Neural crest cell (in vitro differentiated cells): ENCODE results near the gene IP6K3. TPM values are rescaled to one million over a fixed set of nuclear protein-coding genes. Genes with fewer than 3 reads are reported as not detected.

Experiments used
- DNase-seq: peaks from one replicate; pipeline ENCODE4 v3.0.0; 2021; ENCODE audit warnings: low read depth, mixed read lengths, low spot score
- H3K27ac Mint-ChIP-seq: one replicate; pipeline ENCODE4 v1.8.0; 2021; ENCODE audit warnings: mild to moderate bottlenecking, mixed read lengths; ENCODE audit not compliant: unreplicated experiment
- H3K27me3 Mint-ChIP-seq: 2 replicates; pipeline ENCODE4 v1.8.0; 2021; ENCODE audit warnings: low read depth, mild to moderate bottlenecking, mixed read lengths
- H3K36me3 Mint-ChIP-seq: 2 replicates; pipeline ENCODE4 v1.8.0; 2021; ENCODE audit warnings: low read depth, mild to moderate bottlenecking, mixed read lengths
- H3K4me1 Mint-ChIP-seq: 2 replicates; pipeline ENCODE4 v1.8.0; 2021; ENCODE audit warnings: mixed read lengths
- H3K4me3 Mint-ChIP-seq: one replicate; pipeline ENCODE4 v1.8.0; 2021; ENCODE audit warnings: mild to moderate bottlenecking, mixed read lengths
- H3K9me3 Mint-ChIP-seq: 2 replicates; pipeline ENCODE4 v1.8.0; 2021; ENCODE audit warnings: mixed read lengths
- total RNA-seq: library from RNA; stranded (reverse); gene quantifications from 2 replicates; pipeline ENCODE4 v1.2.1, GENCODE V29; 2021
- TF ChIP-seq, protein P1 (sequence below): fragments of 200-600 bp; sonication (generic); conservative IDR thresholded peaks from 2 replicates; pipeline ENCODE4 v1.5.0; 2021; ENCODE audit warnings: antibody characterized with exemption, mild to moderate bottlenecking

Gene IP6K3
- total RNA-seq, 1 donor from 2014 or later, result 0.72 TPM

DNA sequence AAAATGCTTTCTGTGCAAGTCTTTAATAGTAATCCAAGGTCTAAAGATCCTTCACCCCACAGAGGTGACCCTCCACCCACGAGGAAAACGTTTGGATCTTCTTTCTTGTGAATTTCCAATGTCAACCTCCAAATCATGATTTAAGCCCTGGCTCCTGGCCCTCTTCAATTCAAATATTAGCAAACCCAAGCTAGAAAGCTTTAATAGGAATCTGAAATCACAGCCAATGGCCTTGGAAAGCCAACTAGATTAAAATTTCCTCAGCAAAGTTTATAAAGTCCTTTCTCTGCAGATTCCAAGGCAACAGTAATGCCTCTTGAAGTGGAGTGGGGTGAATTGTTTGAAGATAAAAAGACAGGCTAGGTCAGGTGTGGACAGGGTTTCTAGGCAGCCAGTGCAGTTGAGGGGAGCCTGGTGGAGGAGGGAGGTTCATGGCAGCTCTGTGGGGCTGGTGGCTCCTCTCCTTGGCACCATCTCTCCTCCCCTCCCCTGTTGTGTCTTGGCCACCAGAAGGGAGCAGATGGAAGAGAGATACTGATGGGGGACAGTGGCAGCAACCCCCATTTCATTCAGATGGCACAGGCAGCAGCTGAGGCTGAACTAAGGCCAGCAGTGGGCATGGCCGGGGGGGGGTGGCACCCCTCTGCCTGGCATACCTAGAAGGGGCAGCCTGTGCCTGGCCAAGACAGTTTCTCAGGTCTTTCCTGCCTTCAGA lies 23.2 kb downstream of the IP6K3 start:
- no peaks in the 10 kb centered on the region for H3K36me3 Mint-ChIP-seq
- peaks cover 6% of the 10 kb centered on the region for H3K27me3 Mint-ChIP-seq
- H3K4me1 Mint-ChIP-seq, result peaks cover 2% of the 10 kb centered on the region
- no peak overlapping the region for H3K27ac Mint-ChIP-seq
- H3K4me3 Mint-ChIP-seq, result no peak overlapping the region
- no peaks in the 10 kb centered on the region for H3K9me3 Mint-ChIP-seq
- no peak for DNase-seq
- TF ChIP-seq, protein P1, sequence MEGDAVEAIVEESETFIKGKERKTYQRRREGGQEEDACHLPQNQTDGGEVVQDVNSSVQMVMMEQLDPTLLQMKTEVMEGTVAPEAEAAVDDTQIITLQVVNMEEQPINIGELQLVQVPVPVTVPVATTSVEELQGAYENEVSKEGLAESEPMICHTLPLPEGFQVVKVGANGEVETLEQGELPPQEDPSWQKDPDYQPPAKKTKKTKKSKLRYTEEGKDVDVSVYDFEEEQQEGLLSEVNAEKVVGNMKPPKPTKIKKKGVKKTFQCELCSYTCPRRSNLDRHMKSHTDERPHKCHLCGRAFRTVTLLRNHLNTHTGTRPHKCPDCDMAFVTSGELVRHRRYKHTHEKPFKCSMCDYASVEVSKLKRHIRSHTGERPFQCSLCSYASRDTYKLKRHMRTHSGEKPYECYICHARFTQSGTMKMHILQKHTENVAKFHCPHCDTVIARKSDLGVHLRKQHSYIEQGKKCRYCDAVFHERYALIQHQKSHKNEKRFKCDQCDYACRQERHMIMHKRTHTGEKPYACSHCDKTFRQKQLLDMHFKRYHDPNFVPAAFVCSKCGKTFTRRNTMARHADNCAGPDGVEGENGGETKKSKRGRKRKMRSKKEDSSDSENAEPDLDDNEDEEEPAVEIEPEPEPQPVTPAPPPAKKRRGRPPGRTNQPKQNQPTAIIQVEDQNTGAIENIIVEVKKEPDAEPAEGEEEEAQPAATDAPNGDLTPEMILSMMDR, result no peak

DNA sequence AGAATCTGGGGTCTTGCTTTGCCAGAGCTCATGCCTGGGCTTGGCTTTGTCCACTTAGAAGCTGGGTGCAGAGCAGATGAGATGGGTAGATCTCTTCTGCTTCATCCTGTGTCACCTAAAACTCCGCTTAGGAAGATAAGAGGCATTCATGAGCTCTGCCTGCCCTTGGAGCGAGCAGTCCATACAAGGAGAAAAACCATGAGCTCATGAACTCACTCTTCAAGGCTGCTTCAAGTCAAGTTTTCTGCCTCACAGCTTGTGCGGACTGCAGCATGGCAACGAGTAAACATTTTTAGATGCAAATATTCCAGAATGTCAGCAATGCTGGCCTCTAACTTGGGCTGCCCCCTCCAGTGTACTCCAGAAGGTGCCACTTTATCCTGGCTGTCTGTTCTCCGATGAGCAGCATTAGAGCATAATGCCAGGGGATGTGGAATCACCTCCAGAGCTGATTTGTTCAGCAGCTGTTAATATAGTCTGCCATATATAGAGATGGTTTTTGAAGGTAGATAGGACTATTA lies 24.5 kb downstream of the IP6K3 start:
- Mint-ChIP-seq H3K4me3 (no peak overlapping the region), H3K9me3 (no peaks in the 10 kb centered on the region), H3K27ac (no peak overlapping the region), H3K36me3 (no peaks in the 10 kb centered on the region), H3K4me1 (no peaks in the 10 kb centered on the region), H3K27me3 (peaks cover 6% of the 10 kb centered on the region)
- no peak for DNase-seq
- TF ChIP-seq, protein P1, result no peak

DNA sequence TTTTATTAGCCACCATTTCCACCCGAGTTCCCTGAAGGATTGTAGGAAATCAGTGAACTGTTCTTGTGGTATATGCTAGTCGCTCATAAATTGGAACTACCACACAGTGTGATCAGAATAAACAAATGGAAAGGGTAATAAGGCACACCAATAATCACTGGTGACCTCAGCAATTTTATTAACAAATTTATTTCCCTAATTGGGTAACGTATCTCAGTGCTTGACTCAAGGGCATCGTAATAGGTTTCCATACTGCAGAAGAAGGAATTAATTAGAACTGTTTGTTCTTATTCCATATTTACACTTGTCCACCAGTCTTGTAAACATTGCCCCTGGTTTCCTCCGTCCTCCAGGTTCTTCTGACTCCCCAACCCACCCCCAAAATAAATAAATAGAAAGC lies 25.2 kb downstream of the IP6K3 start:
- H3K27me3 Mint-ChIP-seq, result peaks cover 6% of the 10 kb centered on the region
- no peak for DNase-seq
- no peak overlapping the region for H3K27ac Mint-ChIP-seq
- H3K4me1 Mint-ChIP-seq, result no peaks in the 10 kb centered on the region
- H3K4me3 Mint-ChIP-seq, result no peak overlapping the region
- no peaks in the 10 kb centered on the region for H3K36me3 Mint-ChIP-seq
- H3K9me3 Mint-ChIP-seq, result no peaks in the 10 kb centered on the region
- TF ChIP-seq, protein P1, result no peak

- no peaks in the 10 kb centered on the region for H3K9me3 Mint-ChIP-seq
- H3K4me1 Mint-ChIP-seq, result no peaks in the 10 kb centered on the region
- peaks cover 6% of the 10 kb centered on the region for H3K27me3 Mint-ChIP-seq
- H3K36me3 Mint-ChIP-seq, result no peaks in the 10 kb centered on the region
- TF ChIP-seq, protein P1, result no peak
- H3K27ac Mint-ChIP-seq, result no peak overlapping the region
- no peak overlapping the region for H3K4me3 Mint-ChIP-seq
- DNase-seq, result no peak
Observed at GRCh38 chr6:33720998-33721397, 25.7 kb downstream of the IP6K3 start.

GRCh38 chr6:33719326-33719987 lies 27.2 kb downstream of the IP6K3 start:
- Mint-ChIP-seq H3K27ac (no peak overlapping the region), H3K27me3 (peaks cover 6% of the 10 kb centered on the region), H3K9me3 (no peaks in the 10 kb centered on the region), H3K4me1 (no peaks in the 10 kb centered on the region), H3K36me3 (no peaks in the 10 kb centered on the region), H3K4me3 (no peak overlapping the region)
- DNase-seq, result no peak
- TF ChIP-seq, protein P1, result no peak
